Stimulated activated CD8-positive, alpha-beta memory T cell treated with anti-CD3 and anti-CD28 coated beads, Interleukin-7, amount 100 ng/mL, for 24 hours (primary cell): ENCODE data around the gene RNU1-3.
"Not testable (repeated sequence)": the region's sequence is repeated elsewhere in the genome, so short reads cannot be mapped to it uniquely, and the experiment has no call there.

ENCODE experiments used
- DNase-seq: peaks from one replicate; pipeline ENCODE4 v3.0.0-alpha.2; 2020; ENCODE audit warnings: low read depth

RNU1-3 gene

GRCh38 chr1:16666502-16667413 lies at the start of gene RNU1-3:
Gene RNU1-3, minus strand, starts transcription at chr1:16666948.
- DNase-seq = not testable (repeated sequence)

GRCh38 chr1:16713480-16713879 lies 46.7 kb upstream of the RNU1-3 start:
- not testable (repeated sequence) for DNase-seq

GRCh38 chr1:16712984-16713383 lies 46.2 kb upstream of the RNU1-3 start:
- DNase-seq = not testable (repeated sequence)

- not testable (repeated sequence) for DNase-seq
These were observed 45.8 kb upstream of the RNU1-3 start for GRCh38 chr1:16712582-16712981.

GRCh38 chr1:16712131-16712530 lies 45.4 kb upstream of the RNU1-3 start:
- DNase-seq = not testable (repeated sequence)

- DNase-seq = not testable (repeated sequence)
These were observed 43.9 kb upstream of the RNU1-3 start for GRCh38 chr1:16710618-16711017.

- DNase-seq = not testable (repeated sequence)
These were observed 42.9 kb upstream of the RNU1-3 start for GRCh38 chr1:16709659-16710087.

GRCh38 chr1:16708704-16709103 lies 42.0 kb upstream of the RNU1-3 start:
- DNase-seq = not testable (repeated sequence)

- DNase-seq = not testable (repeated sequence)
These were observed 40.7 kb upstream of the RNU1-3 start for GRCh38 chr1:16707130-16708093.

GRCh38 chr1:16706302-16706701 lies 39.6 kb upstream of the RNU1-3 start:
- not testable (repeated sequence) for DNase-seq

GRCh38 chr1:16704502-16705100 lies 37.9 kb upstream of the RNU1-3 start:
- DNase-seq = not testable (repeated sequence)

- not testable (repeated sequence) for DNase-seq
These were observed 37.3 kb upstream of the RNU1-3 start for GRCh38 chr1:16704076-16704475.

GRCh38 chr1:16703602-16704001 lies 36.9 kb upstream of the RNU1-3 start:
- DNase-seq = not testable (repeated sequence)

- not testable (repeated sequence) for DNase-seq
These were observed 36.4 kb upstream of the RNU1-3 start for GRCh38 chr1:16703141-16703540.

GRCh38 chr1:16702280-16702679 lies 35.5 kb upstream of the RNU1-3 start:
- not testable (repeated sequence) for DNase-seq

GRCh38 chr1:16701189-16701588 lies 34.4 kb upstream of the RNU1-3 start:
- not testable (repeated sequence) for DNase-seq

GRCh38 chr1:16700138-16700895 lies 33.6 kb upstream of the RNU1-3 start:
- not testable (repeated sequence) for DNase-seq

- DNase-seq = not testable (repeated sequence)
These were observed 32.7 kb upstream of the RNU1-3 start for GRCh38 chr1:16699440-16699839.

GRCh38 chr1:16697152-16697551 lies 30.4 kb upstream of the RNU1-3 start:
- DNase-seq = not testable (repeated sequence)

GRCh38 chr1:16696507-16697150 lies 29.9 kb upstream of the RNU1-3 start:
- not testable (repeated sequence) for DNase-seq
